CD4-positive, alpha-beta memory T cell (primary cell): ENCODE results near the gene ABCB4. TPM values are rescaled to one million over a fixed set of nuclear protein-coding genes. Genes with fewer than 3 reads are reported as not detected.

ENCODE experiments used
- CTCF ChIA-PET: fragments of 350-600 bp; sonication (Branson Sonifier 250); formaldehyde crosslinking; loops from one replicate; lab custom pipeline; 2021; ENCODE audit warnings: inconsistent platforms; ENCODE audit not compliant: partially characterized antibody; lab: Charles Lee
- POLR2A ChIA-PET: fragments of 350-600 bp; sonication (Branson Sonifier 250); formaldehyde crosslinking; loops from one replicate; lab custom pipeline; 2021; ENCODE audit not compliant: partially characterized antibody; lab: Charles Lee
- DNase-seq, 5 donors: peaks; one replicate each; pipeline versions ENCODE4 v3.0.0 to v3.0.0-alpha.2; 2020 to 2022; ENCODE audit warnings: mixed read lengths in 1 of 5
- H3K27ac ChIP-seq: one replicate; pipeline ENCODE4 v1.7.0; 2013; ENCODE audit warnings: low read depth, low read length
- H3K27me3 ChIP-seq: 2 replicates; pipeline ENCODE4 v1.7.0; 2013; ENCODE audit warnings: mild to moderate bottlenecking, low read length, moderate library complexity; ENCODE audit not compliant: insufficient read depth
- H3K36me3 ChIP-seq: 2 replicates; pipeline ENCODE4 v1.7.0; 2013; ENCODE audit warnings: mild to moderate bottlenecking, low read length, moderate library complexity; ENCODE audit not compliant: insufficient read depth
- H3K4me1 ChIP-seq: 2 replicates; pipeline ENCODE4 v1.7.0; 2013; ENCODE audit warnings: mild to moderate bottlenecking, low read length, moderate library complexity; ENCODE audit not compliant: insufficient read depth
- H3K4me3 ChIP-seq, 2 donors: one replicate each; pipeline ENCODE4 v1.7.0; 2013; ENCODE audit warnings: low read length in 2 of 2, mild to moderate bottlenecking in 1 of 2
- H3K9me3 ChIP-seq, 2 donors: one replicate each; pipeline ENCODE4 v1.7.0; 2013; ENCODE audit warnings: low read length in 2 of 2, control low read depth in 1 of 2; ENCODE audit not compliant: control insufficient read depth in 1 of 2
- H3K27ac Mint-ChIP-seq, 7 donors: one replicate each; pipeline ENCODE4 v1.8.0; 2020 to 2021; ENCODE audit warnings: mixed read lengths in 7 of 7, mild to moderate bottlenecking in 6 of 7, inconsistent platforms in 3 of 7, moderate library complexity in 3 of 7
- H3K27me3 Mint-ChIP-seq, 2 donors: one replicate each; pipeline ENCODE4 v1.8.0; 2020 to 2021; ENCODE audit warnings: mixed read lengths in 2 of 2
- H3K36me3 Mint-ChIP-seq, 2 donors: one replicate each; pipeline ENCODE4 v1.8.0; 2020 to 2021; ENCODE audit warnings: mixed read lengths in 2 of 2, inconsistent platforms in 1 of 2, mild to moderate bottlenecking in 1 of 2
- H3K4me1 Mint-ChIP-seq, 4 donors: one replicate each; pipeline ENCODE4 v1.8.0; 2020 to 2021; ENCODE audit warnings: mixed read lengths in 4 of 4, mild to moderate bottlenecking in 1 of 4
- H3K4me3 Mint-ChIP-seq, 8 donors: one replicate each; pipeline ENCODE4 v1.8.0; 2020 to 2021; ENCODE audit warnings: mixed read lengths in 8 of 8, mild to moderate bottlenecking in 7 of 8, moderate library complexity in 6 of 8, inconsistent platforms in 3 of 8
- H3K9me3 Mint-ChIP-seq, 8 donors: one replicate each; pipeline ENCODE4 v1.8.0; 2020 to 2021; ENCODE audit warnings: mixed read lengths in 8 of 8, mild to moderate bottlenecking in 5 of 8, inconsistent platforms in 3 of 8, moderate library complexity in 1 of 8
- intact Hi-C: fragments of 100-400 bp; cut with micrococcal nuclease; formaldehyde crosslinking; loops from one replicate; pipeline ENCODE4 v1.15.1; 2023
- polyA plus RNA-seq, 2 donors: library from polyadenylated mRNA; unstranded; fragments of 300-500 nt; fragmentation: Illumina TruSeq; gene quantifications; one replicate each; pipeline ENCODE4 v1.2.3, GENCODE V29; 2021
- total RNA-seq, 2 experiments: library from RNA; stranded (reverse); gene quantifications; one replicate each; pipeline ENCODE4 v1.2.3, GENCODE V29; 2021

The ABCB4 gene
- total and polyA plus RNA-seq, 4 experiments from 2014 or later, result 0.11 TPM; not detected in 3

- H3K4me1 Mint-ChIP-seq, result peaks cover 0 to 3% (median 0%) of the 10 kb centered on the region in 4 donors
- peak overlapping the region in 1 of 7 donors; percentile 32 for H3K27ac Mint-ChIP-seq
- CTCF ChIA-PET, result interaction anchor here (0.6 to 10.3 kb wide), 11 partner anchors 8 to 614 kb away, joined by 3 to 362 read pairs (median 5); no protein-coding TSS in a partner anchor
- H3K4me3 Mint-ChIP-seq, result no peak overlapping the region
- intact Hi-C loops, result no loop called here
- POLR2A ChIA-PET, result no interaction called here
- no peaks in the 10 kb centered on the region for H3K9me3 Mint-ChIP-seq
- no peak for DNase-seq
- H3K27me3 ChIP-seq, result no peaks in the 10 kb centered on the region
- H3K36me3 ChIP-seq, result no peaks in the 10 kb centered on the region
- peaks cover 0 to 2% of the 10 kb centered on the region in 2 donors for H3K27me3 Mint-ChIP-seq
- no peaks in the 10 kb centered on the region for H3K9me3 ChIP-seq
- H3K27ac ChIP-seq, result no peak overlapping the region
- H3K4me1 ChIP-seq, result no peaks in the 10 kb centered on the region
- no peaks in the 10 kb centered on the region for H3K36me3 Mint-ChIP-seq
- H3K4me3 ChIP-seq, result no peak overlapping the region
Observed at GRCh38 chr7:87413951-87414793, 61.3 kb downstream of the ABCB4 start.

DNA sequence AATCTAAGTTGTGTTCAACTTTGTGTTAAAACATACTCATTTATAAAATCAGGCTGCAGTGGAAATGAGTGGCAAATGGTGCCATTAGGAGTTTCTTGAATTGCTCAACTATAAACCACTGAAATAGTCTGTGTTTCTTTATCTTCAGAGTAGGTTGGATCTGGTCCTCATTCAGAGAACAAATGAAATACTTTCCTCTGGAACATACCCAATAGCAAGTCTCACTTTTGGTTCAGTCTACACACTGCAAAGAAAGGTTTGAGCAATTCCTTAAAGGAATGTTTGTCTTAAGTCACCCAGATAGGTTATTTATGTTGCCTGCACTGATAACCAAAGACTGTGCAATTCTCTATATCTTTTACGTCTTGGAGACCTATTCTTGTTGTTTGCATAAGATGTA lies 62.5 kb downstream of the ABCB4 start:
- Mint-ChIP-seq H3K4me3 (no peak overlapping the region), H3K36me3 (no peaks in the 10 kb centered on the region), H3K9me3 (no peaks in the 10 kb centered on the region), H3K27ac (no peak overlapping the region), H3K4me1 (peaks cover 0 to 3% (median 0%) of the 10 kb centered on the region in 4 donors), H3K27me3 (peaks cover 0 to 2% of the 10 kb centered on the region in 2 donors)
- Histone ChIP-seq H3K27me3 (no peaks in the 10 kb centered on the region), H3K4me1 (no peaks in the 10 kb centered on the region), H3K9me3 (no peaks in the 10 kb centered on the region), H3K4me3 (no peak overlapping the region), H3K27ac (no peak overlapping the region), H3K36me3 (no peaks in the 10 kb centered on the region)
- intact Hi-C loops, result no loop called here
- ChIA-PET CTCF (interaction anchor here (3.9 to 10.3 kb wide), 2 partner anchors 8 to 97 kb away, joined by 38 to 362 read pairs; no protein-coding TSS in a partner anchor), POLR2A (no interaction called here)
- no peak for DNase-seq

DNA sequence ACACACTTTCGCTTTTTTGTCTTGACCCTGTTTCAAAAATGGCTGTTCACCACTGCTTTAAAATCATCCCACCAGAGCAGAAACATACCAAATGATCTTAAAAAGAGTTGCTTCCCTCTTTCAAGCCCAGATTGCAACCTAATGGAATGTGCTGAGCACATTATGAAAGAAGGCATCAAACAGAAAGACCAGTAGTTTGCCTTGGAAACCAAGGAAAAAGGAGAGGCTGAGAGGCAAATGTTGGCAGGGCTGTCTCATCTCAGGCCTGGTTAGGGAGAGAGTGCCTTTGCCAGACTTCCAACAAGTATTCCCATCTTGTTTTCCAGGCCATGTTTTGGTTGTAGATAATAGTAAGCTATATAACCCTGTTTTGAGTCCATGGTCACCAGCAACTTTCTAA lies 64.3 kb downstream of the ABCB4 start:
- Histone ChIP-seq H3K9me3 (no peaks in the 10 kb centered on the region), H3K27ac (no peak overlapping the region), H3K4me3 (no peak overlapping the region), H3K36me3 (no peaks in the 10 kb centered on the region), H3K27me3 (no peaks in the 10 kb centered on the region), H3K4me1 (no peaks in the 10 kb centered on the region)
- ChIA-PET CTCF (interaction anchor here (0.5 to 10.3 kb wide), 3 partner anchors 84 to 475 kb away, joined by 3 to 362 read pairs (median 3); no protein-coding TSS in a partner anchor), POLR2A (no interaction called here)
- Mint-ChIP-seq H3K9me3 (peaks cover 0 to 3% (median 0%) of the 10 kb centered on the region in 8 donors), H3K27ac (no peak overlapping the region), H3K4me1 (no peaks in the 10 kb centered on the region), H3K36me3 (no peaks in the 10 kb centered on the region), H3K27me3 (no peaks in the 10 kb centered on the region), H3K4me3 (no peak overlapping the region)
- no peak for DNase-seq
- intact Hi-C loops, result no loop called here

DNA sequence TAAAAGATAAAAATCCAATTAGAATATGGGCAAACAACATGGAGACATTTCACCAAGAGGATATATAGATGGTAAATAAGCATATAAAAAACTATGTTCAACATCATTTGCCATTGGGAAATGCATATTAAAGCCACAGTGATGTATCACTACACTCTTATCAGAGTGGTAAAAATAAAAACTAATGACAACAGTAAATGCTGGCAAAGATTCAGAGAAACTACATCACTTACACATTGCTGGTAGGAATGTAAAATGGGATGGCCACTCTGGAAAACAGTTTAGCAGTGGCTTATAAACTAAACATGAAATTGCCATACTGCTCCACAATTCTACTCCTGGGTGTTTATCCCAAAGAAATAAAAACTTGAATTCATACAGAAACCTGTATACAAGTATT lies 70.8 kb downstream of the ABCB4 start:
- Histone ChIP-seq H3K4me1 (no peaks in the 10 kb centered on the region), H3K9me3 (no peaks in the 10 kb centered on the region), H3K36me3 (no peaks in the 10 kb centered on the region), H3K27me3 (no peaks in the 10 kb centered on the region), H3K4me3 (no peak overlapping the region), H3K27ac (no peak overlapping the region)
- Mint-ChIP-seq H3K4me1 (peaks cover 0 to 1% (median 0%) of the 10 kb centered on the region in 4 donors), H3K9me3 (peaks cover 0 to 3% (median 0%) of the 10 kb centered on the region in 8 donors), H3K27me3 (peaks cover 0 to 3% of the 10 kb centered on the region in 2 donors), H3K36me3 (no peaks in the 10 kb centered on the region), H3K27ac (no peak overlapping the region), H3K4me3 (no peak overlapping the region)
- no peak for DNase-seq
- ChIA-PET CTCF (interaction anchor here (2.4 to 5.5 kb wide), 2 partner anchors 10 to 14 kb away, joined by 9 to 38 read pairs; no protein-coding TSS in a partner anchor), POLR2A (interaction anchor here (0.9 kb wide), 1 partner anchor 12 kb away, joined by 3 read pairs; no protein-coding TSS in a partner anchor)
- intact Hi-C loops, result no loop called here

DNA sequence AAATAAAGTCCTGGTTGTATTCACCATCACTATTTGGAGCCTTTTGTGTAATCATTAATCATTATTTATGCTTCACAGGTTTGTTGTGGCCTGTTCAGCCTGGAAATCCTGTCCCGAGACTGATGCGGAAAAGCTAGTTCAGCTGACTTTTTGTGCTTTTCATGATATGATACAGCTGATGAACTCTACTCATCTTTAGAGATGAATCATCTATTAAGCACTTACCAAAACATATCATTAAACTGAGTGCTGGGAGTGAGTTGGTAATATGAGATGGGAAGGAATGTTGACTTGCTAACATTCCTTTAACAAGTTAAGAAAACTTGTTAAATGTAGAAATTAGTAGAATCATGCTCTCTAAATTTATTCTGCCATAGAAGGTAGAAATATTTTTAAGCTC lies 77.0 kb downstream of the ABCB4 start:
- Mint-ChIP-seq H3K27me3 (no peaks in the 10 kb centered on the region), H3K9me3 (no peaks in the 10 kb centered on the region), H3K36me3 (peaks cover 23 to 27% of the 10 kb centered on the region in 2 donors), H3K4me3 (no peak overlapping the region), H3K27ac (peak overlapping the region in 2 of 7 donors; percentile 3 to 13), H3K4me1 (peaks cover 0 to 4% (median under 1%) of the 10 kb centered on the region in 4 donors)
- ChIA-PET POLR2A (no interaction called here), CTCF (interaction anchor here (1.3 to 1.6 kb wide), 3 partner anchors 17 to 79 kb away, joined by 3 to 5 read pairs (median 3); no protein-coding TSS in a partner anchor)
- Histone ChIP-seq H3K27ac (no peak overlapping the region), H3K4me3 (no peak overlapping the region), H3K4me1 (no peaks in the 10 kb centered on the region), H3K27me3 (no peaks in the 10 kb centered on the region), H3K36me3 (no peaks in the 10 kb centered on the region), H3K9me3 (no peaks in the 10 kb centered on the region)
- intact Hi-C loops, result no loop called here
- no peak for DNase-seq

DNA sequence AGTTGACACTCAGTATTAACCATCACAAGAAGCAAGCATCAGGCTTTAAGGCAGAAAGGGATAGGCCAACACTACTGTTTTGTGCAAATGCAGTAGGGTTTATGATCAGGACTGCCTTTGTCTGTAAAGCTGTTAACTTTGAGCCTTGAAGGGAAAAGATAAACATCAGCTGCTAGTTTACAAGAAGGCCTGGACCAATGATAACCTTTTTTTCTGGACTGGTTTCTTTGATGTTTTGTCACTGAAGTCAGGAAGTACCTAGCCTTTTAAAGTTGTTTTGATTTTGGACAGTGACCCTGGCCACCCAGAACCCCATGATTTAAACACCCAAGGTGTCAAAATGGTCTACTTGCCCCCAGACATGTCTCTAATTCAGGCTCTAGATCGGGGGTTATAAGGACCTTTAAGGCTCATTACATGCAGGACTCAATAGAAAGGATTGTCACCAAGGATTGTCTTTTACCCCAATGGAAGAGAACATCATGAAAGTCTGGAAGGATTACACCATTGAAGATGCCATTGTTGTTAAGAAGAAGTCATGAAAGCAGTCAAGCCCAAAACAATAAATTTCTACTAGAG lies 79.9 kb downstream of the ABCB4 start:
- Histone ChIP-seq H3K9me3 (no peaks in the 10 kb centered on the region), H3K4me1 (no peaks in the 10 kb centered on the region), H3K27ac (no peak overlapping the region), H3K27me3 (no peaks in the 10 kb centered on the region), H3K36me3 (no peaks in the 10 kb centered on the region), H3K4me3 (no peak overlapping the region)
- Mint-ChIP-seq H3K9me3 (no peaks in the 10 kb centered on the region), H3K27ac (peak overlapping the region in 2 of 7 donors; percentile 31 to 38), H3K36me3 (peaks cover 47 to 49% of the 10 kb centered on the region in 2 donors), H3K27me3 (no peaks in the 10 kb centered on the region), H3K4me1 (peaks cover 0 to 11% (median 3%) of the 10 kb centered on the region in 4 donors), H3K4me3 (no peak overlapping the region)
- intact Hi-C loops, result no loop called here
- ChIA-PET CTCF (interaction anchor here (1.4 kb wide), 1 partner anchor 21 kb away, joined by 5 read pairs; no protein-coding TSS in a partner anchor), POLR2A (no interaction called here)
- DNase-seq, result no peak
